GM21786 (cell line): ENCODE results near the gene CD300A.
"Not testable (repeated sequence)": the region's sequence is repeated elsewhere in the genome, so short reads cannot be mapped to it uniquely, and the experiment has no call there.

Source experiments
- ATAC-seq: cut with Tn5 transposase; IDR thresholded peaks from one replicate; pipeline ENCODE4 v1.9.1; 2021; ENCODE audit not compliant: unreplicated experiment

CD300A gene

DNA sequence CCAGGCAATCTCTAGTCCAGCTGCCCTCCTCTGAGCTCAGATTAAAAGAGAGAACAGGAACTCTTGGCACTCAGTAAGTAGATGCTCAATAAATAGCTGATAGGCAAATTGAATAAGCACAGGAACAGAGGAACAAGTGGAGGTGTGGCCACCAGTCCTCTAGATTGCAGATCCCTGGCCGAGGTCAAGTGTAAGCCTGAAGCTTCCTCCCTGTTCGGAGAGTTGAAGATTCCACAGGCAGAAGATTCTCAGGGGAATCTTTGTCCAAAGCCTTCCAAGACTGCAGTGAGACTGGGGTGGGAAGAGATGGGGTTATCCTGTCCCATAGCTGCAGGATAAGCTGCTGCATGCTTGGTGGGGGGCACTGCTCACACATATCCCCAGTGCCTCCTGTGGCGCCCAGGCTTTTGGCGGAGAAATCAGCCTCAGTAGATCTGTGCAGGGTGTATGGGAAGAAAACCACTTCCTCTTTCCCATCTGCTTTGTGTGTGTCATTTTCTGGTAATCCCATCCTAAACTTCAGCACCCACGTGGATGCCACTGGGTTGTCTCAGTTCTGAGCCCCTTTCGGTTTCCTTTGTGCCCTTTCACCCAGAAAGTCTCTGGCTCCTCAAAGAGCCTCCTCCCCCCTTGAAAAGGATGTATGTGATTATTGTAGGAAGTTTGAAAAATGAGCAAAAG lies 12.1 kb downstream of the CD300A start:
- peak; percentile 61 for ATAC-seq

- ATAC-seq: no peak
These were observed 13.9 kb downstream of the CD300A start for GRCh38 chr17:74480290-74480689.

DNA sequence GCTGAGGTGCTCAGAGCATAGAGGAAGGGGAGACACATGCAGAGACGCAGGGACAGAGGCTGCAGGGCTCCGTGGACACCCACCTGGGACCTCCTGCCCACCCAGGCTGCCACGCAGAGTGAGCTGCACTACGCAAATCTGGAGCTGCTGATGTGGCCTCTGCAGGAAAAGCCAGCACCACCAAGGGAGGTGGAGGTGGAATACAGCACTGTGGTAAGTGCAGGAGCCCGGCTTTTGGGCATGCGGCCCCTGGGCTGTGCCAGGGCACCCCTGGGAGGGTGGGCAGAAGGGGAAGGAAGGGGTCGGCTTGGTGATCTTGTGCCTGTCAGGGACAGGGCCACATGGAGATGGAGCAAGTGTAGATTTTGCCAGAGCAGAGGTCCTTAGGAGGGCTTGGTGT lies 15.2 kb downstream of the CD300A start:
- no peak for ATAC-seq

GRCh38 chr17:74484066-74484465 lies 17.6 kb downstream of the CD300A start:
- ATAC-seq: no peak

GRCh38 chr17:74485022-74485743 lies 18.7 kb downstream of the CD300A start:
- no peak for ATAC-seq

GRCh38 chr17:74485841-74486240 lies 19.4 kb downstream of the CD300A start:
- ATAC-seq: no peak

DNA sequence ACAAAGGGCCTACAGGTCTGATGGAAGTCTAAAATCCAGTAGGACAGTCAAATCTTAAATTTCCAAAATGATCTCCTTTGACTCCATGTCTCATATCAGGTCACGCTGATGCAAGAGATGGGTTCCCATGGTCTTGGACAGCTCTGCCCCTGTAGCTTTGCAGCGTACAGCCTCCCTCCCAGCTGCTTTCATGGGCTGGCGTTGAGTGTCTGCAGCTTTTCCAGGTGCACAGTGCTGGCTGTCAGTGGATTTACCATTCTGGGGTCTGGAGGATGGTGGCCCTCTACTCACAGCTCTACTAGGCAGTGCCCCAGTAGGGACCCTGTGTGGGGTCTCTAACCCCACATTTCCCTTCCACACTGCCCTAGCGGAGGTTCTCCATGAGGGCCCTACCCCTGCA lies 21.8 kb downstream of the CD300A start:
- not testable (repeated sequence) for ATAC-seq

DNA sequence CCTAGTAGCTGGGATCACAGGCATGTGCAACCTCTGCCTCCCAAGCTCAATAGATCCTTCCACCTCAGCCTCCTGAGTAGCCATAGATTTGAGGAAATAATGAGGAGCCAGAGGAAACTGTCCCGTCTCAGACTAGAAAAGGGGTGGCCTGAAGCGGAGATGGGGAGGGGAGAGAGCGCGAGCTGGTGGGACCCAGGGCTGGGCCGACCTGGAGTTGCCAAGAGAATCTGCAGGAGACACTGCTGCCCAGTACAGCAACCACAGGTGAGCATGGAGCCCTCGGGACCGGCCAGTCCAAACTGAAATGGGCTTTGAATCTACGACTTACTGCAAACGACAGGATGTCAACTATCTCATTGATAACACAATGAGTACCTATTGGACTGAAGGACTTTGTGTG lies 24.3 kb downstream of the CD300A start:
- ATAC-seq: no peak

DNA sequence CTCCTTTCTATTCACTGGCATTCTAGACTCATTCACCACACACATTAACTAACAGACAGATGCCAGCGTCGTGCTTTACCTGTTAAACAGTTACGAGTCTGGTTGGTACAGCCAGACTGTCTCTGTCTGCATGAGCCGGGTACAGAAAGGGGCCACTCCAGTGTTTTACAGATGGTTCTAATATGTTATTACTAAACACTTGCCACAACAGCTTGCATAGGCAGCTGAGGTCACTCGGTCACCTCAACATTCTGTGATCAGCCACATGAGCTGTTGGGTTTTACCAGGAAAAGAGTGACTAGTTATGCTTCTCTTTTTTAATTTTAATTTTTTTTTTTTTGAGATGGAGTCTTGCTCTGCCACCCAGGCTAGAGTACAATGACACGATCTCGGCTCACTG lies 25.2 kb downstream of the CD300A start:
- no peak for ATAC-seq

DNA sequence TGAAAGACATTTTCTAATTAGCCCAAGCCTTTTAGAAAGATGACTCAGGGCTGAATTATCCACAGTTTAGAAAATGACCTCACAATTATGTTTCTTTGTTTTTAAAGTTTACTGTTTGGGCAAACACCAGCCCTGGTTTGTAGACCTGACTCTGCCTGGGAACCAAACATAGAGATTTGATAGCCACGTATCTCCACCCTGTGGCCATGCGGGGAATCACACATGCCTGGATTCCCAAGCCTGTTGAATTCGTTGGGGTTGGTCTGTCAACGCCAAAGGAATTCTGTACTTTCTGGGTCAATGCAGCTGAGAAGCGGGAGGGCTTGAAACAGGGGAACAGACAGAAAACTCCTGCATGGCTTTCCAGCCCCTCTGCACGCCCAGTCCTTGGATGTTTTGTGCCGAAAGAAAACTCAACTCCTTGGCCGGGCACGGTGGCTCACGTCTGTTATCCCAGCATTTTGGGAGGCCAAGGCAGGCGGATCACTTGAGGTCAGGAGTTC lies 26.9 kb downstream of the CD300A start:
- ATAC-seq: peak; percentile 61

DNA sequence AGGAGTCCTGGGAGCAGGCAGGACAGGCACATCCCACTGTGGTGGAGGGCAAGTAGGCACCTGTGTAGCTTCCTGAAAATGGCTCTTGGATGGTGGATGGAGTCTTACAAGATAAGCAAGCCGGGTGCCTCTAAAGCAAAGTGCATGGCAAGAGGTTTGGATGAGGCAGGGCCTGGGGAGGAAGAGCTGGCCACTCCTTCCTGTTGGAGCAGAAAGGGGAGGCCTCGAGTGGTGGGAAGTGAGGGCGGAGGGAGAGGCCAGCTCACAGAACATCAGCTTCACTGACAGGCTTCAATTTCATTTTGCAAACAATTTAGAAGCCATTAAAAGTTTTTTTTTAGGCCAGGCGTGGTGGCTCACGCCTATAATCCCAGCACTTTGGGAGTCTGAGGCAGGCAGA lies 31.0 kb downstream of the CD300A start:
- no peak for ATAC-seq

DNA sequence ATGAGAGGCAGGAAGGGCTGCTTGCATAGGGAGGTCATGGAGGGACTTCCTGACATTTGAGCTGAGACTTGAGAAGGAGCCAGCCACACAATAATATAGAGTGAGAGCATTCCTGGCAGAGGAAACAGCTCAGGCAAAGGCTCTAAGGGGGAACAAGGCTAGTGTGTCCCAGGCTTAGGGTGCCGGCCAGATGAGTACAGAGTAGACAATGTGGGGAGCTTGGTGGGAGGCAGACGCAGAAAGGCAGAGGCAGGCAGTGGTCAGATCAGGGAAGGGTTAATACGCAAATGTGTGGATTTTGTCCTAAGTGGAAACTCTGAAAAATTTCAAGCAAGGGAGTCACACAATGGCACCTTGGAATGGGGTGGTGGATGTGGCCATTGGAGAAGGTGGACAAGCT lies 33.6 kb downstream of the CD300A start:
- ATAC-seq: no peak

DNA sequence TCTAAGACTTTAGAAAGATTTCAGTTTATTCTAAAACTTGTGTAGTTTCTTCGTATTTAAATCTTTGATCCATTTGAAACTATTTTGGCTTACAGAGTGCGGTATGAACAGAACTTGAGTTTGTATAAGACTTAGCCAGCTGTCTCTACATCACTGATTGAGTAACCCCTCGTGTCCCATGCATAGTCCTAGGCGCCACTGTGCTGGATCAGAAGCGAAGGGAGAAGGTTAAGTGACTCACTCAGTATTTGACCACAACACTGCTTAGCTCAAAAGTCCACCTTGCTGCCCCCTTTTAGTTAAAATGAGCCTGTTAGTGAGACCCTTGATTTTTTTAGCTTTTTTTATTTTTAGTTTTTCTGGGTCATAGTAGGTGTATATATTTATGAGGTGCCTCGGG lies 36.4 kb downstream of the CD300A start:
- no peak for ATAC-seq

GRCh38 chr17:74503949-74504348 lies 37.5 kb downstream of the CD300A start:
- ATAC-seq: not testable (repeated sequence)

DNA sequence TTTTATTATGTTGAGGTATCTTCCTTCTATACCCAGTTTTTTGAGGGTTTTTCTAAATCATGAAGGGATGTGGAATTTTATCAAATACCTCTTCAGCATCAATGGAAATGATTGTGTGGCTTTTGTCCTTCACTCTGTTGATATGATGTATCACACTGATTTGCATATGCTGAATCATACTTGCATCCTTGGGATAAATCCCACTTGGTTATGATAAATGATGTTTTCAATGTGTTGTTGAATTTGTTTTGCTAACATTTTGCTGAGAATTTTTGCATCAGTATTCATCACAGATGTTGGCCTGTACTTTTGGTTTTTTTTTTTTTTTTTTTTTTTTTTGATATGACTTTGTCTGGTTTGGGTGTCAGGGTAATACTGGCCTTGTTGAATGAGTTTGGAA lies 41.7 kb downstream of the CD300A start:
- ATAC-seq: no peak

DNA sequence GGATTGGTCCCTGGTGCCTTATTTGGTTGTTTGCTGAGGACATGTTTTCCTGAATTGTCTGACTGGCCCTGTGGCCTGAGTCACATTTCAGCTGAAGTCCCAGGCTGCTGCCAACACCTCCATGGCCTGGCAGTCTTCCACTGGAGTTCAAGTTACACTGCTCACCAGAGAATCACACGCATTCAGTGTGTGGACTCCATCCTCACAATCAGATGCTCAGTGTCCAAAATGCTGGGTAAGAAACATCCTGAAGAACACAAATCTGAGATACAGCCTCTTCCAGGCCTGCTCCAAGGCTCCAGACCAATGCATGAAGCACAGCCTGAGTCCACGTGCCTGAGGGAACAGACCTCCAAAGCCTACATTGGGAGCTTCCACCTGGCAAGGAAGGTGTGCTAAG lies 45.6 kb downstream of the CD300A start:
- no peak for ATAC-seq

DNA sequence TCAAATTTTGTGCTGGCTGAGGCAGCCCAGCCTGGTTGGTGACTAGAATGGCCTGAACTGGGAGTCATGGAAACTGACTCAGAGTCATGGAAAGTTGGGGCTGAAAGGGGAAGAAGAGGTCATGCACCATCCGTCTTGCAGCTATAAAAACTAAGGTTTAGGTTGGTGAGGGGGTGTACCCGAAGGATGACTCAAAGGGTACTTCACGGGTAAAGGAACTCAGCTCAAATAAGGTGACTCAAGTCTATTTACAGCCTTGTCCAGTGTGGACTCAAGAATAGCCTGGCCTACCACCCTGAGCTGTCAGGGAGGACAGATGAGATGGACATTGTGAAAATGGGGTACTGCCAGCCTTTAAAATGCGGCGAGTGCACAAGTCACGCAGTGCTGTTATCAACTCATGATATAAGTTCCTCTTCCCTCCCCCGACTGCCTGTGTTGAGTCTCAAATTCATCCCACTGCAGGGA lies 46.2 kb downstream of the CD300A start:
- peak; percentile 76 for ATAC-seq

DNA sequence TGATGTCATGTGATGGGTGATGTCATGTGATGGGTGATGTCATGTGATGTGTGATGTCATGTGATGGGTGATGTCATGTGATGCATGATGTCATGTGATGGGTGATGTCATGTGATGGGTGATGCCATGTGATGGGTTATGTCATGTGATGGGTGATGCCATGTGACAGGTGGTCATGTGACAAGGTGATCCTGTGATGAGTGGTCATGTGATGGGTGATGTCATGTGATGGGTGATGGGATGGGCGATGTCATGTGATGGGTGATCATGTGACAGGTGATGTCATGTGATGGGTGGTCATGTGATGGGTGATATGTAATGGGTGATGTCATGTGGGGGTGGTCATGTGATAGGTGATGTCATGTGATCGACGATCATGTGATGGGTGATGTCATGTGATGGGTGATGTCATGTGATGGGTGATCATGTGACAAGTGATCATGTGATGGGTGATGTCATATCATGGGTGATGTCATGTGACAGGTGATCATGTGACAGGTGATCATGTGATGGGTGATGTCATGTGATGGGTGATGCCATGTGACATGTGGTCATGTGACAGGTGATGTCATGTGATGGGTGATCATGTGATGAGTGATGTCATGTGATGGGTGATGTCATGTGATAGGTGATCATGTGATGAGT lies 47.7 kb downstream of the CD300A start:
- ATAC-seq: no peak

DNA sequence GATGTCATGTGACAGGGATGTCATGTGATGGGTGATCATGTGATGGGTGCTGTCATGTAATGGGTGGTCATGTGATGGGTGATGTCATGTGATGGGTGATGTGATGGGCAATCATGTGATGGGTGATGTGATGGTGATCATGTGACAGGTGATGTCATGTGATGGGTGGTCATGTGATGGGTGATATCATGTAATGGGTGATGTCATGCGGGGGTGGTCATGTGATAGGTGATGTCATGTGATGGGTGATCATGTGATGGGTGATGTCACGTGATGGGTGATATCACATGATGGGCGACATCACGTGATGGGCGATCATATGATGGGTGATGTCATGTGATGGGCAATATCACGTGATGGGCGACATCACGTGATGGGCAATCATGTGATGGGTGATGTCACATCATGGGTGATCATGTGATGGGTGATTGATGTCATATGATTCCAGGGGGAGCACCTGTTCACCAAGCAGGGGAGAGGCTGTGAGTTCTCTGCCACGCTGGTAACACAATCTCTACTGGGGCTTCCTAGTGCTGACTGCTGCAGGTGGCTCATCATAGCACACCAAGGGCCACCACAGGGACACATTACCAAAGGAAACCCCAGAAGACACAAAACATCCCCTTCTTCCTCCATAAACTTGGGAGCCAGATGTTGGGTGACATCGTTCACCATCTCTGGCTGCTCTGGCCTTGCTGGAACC lies 48.3 kb downstream of the CD300A start:
- ATAC-seq: no peak

GRCh38 chr17:74515941-74516340 lies 49.5 kb downstream of the CD300A start:
- ATAC-seq: no peak

DNA sequence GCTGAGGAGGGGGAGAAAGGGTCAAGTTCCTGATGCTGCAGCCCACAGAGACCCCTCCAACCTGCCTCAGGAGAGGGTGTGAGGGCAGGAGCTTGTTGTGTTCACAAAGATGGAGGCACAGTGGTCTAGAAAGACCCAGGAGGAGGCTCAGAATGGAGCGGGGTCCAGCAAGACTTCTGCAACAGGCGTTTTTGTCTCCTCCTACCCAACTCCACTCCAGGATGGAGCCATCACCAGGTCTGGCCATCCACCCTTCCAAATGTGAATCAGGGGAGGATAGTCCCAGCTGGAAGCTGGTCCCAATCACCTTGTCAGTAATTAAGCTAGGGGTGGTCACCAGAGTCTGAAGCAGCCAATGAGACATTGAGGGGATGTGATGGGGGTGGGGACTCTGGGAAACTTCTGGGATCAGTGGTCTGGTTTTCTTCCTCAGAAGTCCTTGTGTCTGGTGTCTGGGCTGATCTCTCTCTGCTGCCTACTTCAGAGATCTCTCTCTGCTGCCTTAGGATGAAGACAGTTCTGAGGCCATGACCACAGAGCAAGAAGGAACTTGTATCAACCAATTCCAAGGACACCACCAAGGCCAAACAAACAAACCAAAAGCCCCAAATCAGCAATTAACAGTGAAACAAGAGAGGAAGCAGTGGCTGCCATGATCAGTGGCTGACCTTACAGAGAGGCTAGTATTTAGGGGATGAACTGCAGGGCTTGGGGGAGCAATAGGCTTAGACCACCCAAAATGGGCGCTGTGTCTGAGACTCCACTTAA lies 50.3 kb downstream of the CD300A start:
- no peak for ATAC-seq
